ENCODE results near the gene CACNG5. TPM values are rescaled to one million over a fixed set of nuclear protein-coding genes. Genes with fewer than 3 reads are reported as not detected.

The CACNG5 gene
- total RNA-seq, 1 experiment from 2014 or later: 2.0 TPM

- H3K36me3 ChIP-seq (replicated peaks; ENCODE audit: control insufficient read depth, insufficient read depth, low read length): no peaks in the 10 kb centered on the region
- peak overlapping the region; percentile 34; the same call in 1 of the 2 replicates for H3K4me3 ChIP-seq (ENCODE audit: insufficient read depth, low read depth, low read length)
- no peak for DNase-seq
- peaks cover 14% of the 10 kb centered on the region for H3K27me3 ChIP-seq (ENCODE audit: control insufficient read depth, insufficient read depth, low read length)
Measured at GRCh38 chr17:66834426-66834918, 445 bp upstream of the CACNG5 start.

GRCh38 chr17:66835476-66835875, 559 bp downstream of the CACNG5 start:
- DNase-seq: peak; percentile 56
- H3K27me3 ChIP-seq (ENCODE audit: control insufficient read depth, insufficient read depth, low read length): peaks cover 14% of the 10 kb centered on the region
- H3K36me3 ChIP-seq (replicated peaks; ENCODE audit: control insufficient read depth, insufficient read depth, low read length): no peaks in the 10 kb centered on the region
- peak overlapping the region; percentile 55 for H3K4me3 ChIP-seq (ENCODE audit: insufficient read depth, low read depth, low read length)

- Histone ChIP-seq H3K27me3 (ENCODE audit: control insufficient read depth, insufficient read depth, low read length) (peaks cover 14% of the 10 kb centered on the region), H3K4me3 (ENCODE audit: insufficient read depth, low read depth, low read length) (no peak overlapping the region), H3K36me3 (replicated peaks; ENCODE audit: control insufficient read depth, insufficient read depth, low read length) (no peaks in the 10 kb centered on the region)
- DNase-seq: no peak
Measured at GRCh38 chr17:66836063-66837005, 1.4 kb downstream of the CACNG5 start.

GRCh38 chr17:66837226-66837625, 2.3 kb downstream of the CACNG5 start:
- H3K4me3 ChIP-seq (ENCODE audit: insufficient read depth, low read depth, low read length): no peak overlapping the region
- H3K27me3 ChIP-seq (ENCODE audit: control insufficient read depth, insufficient read depth, low read length): peaks cover 14% of the 10 kb centered on the region
- no peaks in the 10 kb centered on the region for H3K36me3 ChIP-seq (replicated peaks; ENCODE audit: control insufficient read depth, insufficient read depth, low read length)
- DNase-seq: no peak

GRCh38 chr17:66837885-66838665, 3.2 kb downstream of the CACNG5 start:
- H3K27me3 ChIP-seq (ENCODE audit: control insufficient read depth, insufficient read depth, low read length): peaks cover 14% of the 10 kb centered on the region
- no peak overlapping the region for H3K4me3 ChIP-seq (ENCODE audit: insufficient read depth, low read depth, low read length)
- H3K36me3 ChIP-seq (replicated peaks; ENCODE audit: control insufficient read depth, insufficient read depth, low read length): no peaks in the 10 kb centered on the region

GRCh38 chr17:66839616-66840015, 4.7 kb downstream of the CACNG5 start:
- Histone ChIP-seq H3K36me3 (replicated peaks; ENCODE audit: control insufficient read depth, insufficient read depth, low read length) (no peaks in the 10 kb centered on the region), H3K4me3 (ENCODE audit: insufficient read depth, low read depth, low read length) (no peak overlapping the region), H3K27me3 (ENCODE audit: control insufficient read depth, insufficient read depth, low read length) (peaks cover 12% of the 10 kb centered on the region)
- DNase-seq: no peak

More at GRCh38 chr17:66837885-66838665, 3.2 kb downstream of the CACNG5 start:
- no peak for DNase-seq

GRCh38 chr17:66840061-66840460, 5.1 kb downstream of the CACNG5 start:
- Histone ChIP-seq H3K36me3 (replicated peaks; ENCODE audit: control insufficient read depth, insufficient read depth, low read length) (no peaks in the 10 kb centered on the region), H3K4me3 (ENCODE audit: insufficient read depth, low read depth, low read length) (no peak overlapping the region), H3K27me3 (ENCODE audit: control insufficient read depth, insufficient read depth, low read length) (peaks cover 9% of the 10 kb centered on the region)
- no peak for DNase-seq

- H3K4me3 ChIP-seq (ENCODE audit: insufficient read depth, low read depth, low read length): no peak overlapping the region
- H3K27me3 ChIP-seq (ENCODE audit: control insufficient read depth, insufficient read depth, low read length): no peaks in the 10 kb centered on the region
- no peaks in the 10 kb centered on the region for H3K36me3 ChIP-seq (replicated peaks; ENCODE audit: control insufficient read depth, insufficient read depth, low read length)
- DNase-seq: peak; percentile 54
Measured at GRCh38 chr17:66841328-66841727, 6.4 kb downstream of the CACNG5 start.

- Histone ChIP-seq H3K4me3 (ENCODE audit: insufficient read depth, low read depth, low read length) (no peak overlapping the region), H3K36me3 (replicated peaks; ENCODE audit: control insufficient read depth, insufficient read depth, low read length) (no peaks in the 10 kb centered on the region), H3K27me3 (ENCODE audit: control insufficient read depth, insufficient read depth, low read length) (no peaks in the 10 kb centered on the region)
- DNase-seq: no peak
Measured at GRCh38 chr17:66841744-66842143, 6.8 kb downstream of the CACNG5 start.

GRCh38 chr17:66842505-66842904, 7.6 kb downstream of the CACNG5 start:
- no peak for DNase-seq
- H3K27me3 ChIP-seq (ENCODE audit: control insufficient read depth, insufficient read depth, low read length): no peaks in the 10 kb centered on the region
- no peak overlapping the region for H3K4me3 ChIP-seq (ENCODE audit: insufficient read depth, low read depth, low read length)
- no peaks in the 10 kb centered on the region for H3K36me3 ChIP-seq (replicated peaks; ENCODE audit: control insufficient read depth, insufficient read depth, low read length)

GRCh38 chr17:66842959-66843358, 8.0 kb downstream of the CACNG5 start:
- Histone ChIP-seq H3K36me3 (replicated peaks; ENCODE audit: control insufficient read depth, insufficient read depth, low read length) (no peaks in the 10 kb centered on the region), H3K27me3 (ENCODE audit: control insufficient read depth, insufficient read depth, low read length) (no peaks in the 10 kb centered on the region), H3K4me3 (ENCODE audit: insufficient read depth, low read depth, low read length) (no peak overlapping the region)
- DNase-seq: no peak

GRCh38 chr17:66843627-66844026, 8.7 kb downstream of the CACNG5 start:
- Histone ChIP-seq H3K4me3 (ENCODE audit: insufficient read depth, low read depth, low read length) (no peak overlapping the region), H3K36me3 (replicated peaks; ENCODE audit: control insufficient read depth, insufficient read depth, low read length) (no peaks in the 10 kb centered on the region), H3K27me3 (ENCODE audit: control insufficient read depth, insufficient read depth, low read length) (no peaks in the 10 kb centered on the region)
- DNase-seq: no peak

GRCh38 chr17:66847704-66848103, 12.8 kb downstream of the CACNG5 start:
- no peaks in the 10 kb centered on the region for H3K36me3 ChIP-seq (replicated peaks; ENCODE audit: control insufficient read depth, insufficient read depth, low read length)
- no peak overlapping the region for H3K4me3 ChIP-seq (ENCODE audit: insufficient read depth, low read depth, low read length)
- DNase-seq: no peak
- H3K27me3 ChIP-seq (ENCODE audit: control insufficient read depth, insufficient read depth, low read length): no peaks in the 10 kb centered on the region

GRCh38 chr17:66848496-66848895, 13.6 kb downstream of the CACNG5 start:
- H3K36me3 ChIP-seq (replicated peaks; ENCODE audit: control insufficient read depth, insufficient read depth, low read length): no peaks in the 10 kb centered on the region
- no peak overlapping the region for H3K4me3 ChIP-seq (ENCODE audit: insufficient read depth, low read depth, low read length)
- no peaks in the 10 kb centered on the region for H3K27me3 ChIP-seq (ENCODE audit: control insufficient read depth, insufficient read depth, low read length)
- DNase-seq: no peak
